ENCODE data around the gene STEAP2. TPM values are rescaled to one million over a fixed set of nuclear protein-coding genes. Genes with fewer than 3 reads are reported as not detected.

STEAP2 gene
- total RNA-seq, 1 experiment from 2014 or later = 13.4 TPM

DNA sequence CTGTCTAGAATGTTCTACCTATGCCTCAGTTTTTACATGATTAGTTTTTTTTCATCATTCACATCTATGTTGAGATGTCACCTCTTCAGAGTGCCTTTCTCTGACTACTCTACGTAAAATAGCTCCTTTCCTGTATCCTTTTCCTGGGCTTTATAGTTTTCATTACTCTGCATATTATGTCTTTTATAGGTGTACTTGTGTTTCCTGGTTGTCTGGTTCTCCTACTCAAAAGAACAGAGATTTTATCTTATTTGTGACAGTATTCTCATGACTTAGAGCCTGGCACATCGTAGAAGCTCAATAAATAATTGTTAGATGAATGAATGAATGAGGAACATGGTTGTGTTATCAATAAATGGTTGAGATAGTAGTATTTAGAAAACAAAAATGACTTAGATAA lies 39.4 kb upstream of the STEAP2 start:
- Histone ChIP-seq H3K79me2 (ENCODE audit: insufficient read depth, low read length) (no peaks in the 10 kb centered on the region), H3K9me2 (ENCODE audit: insufficient read depth) (no peaks in the 10 kb centered on the region), H4K20me1 (ENCODE audit: insufficient read depth) (no peaks in the 10 kb centered on the region), H3K27ac (ENCODE audit: low read depth, low read length) (no peak overlapping the region), H3K27me3 (ENCODE audit: insufficient read depth, low read length) (no peaks in the 10 kb centered on the region), H3K9me3 (ENCODE audit: control insufficient read depth in 1 of 2, insufficient read depth in 1 of 2, low read depth in 1 of 2, low read length in 2 of 2) (peaks cover 14% of the 10 kb centered on the region in 2 experiments), H3K4me3 (replicated peaks in 1 of 2; ENCODE audit: low read depth in 1 of 2, low read length in 2 of 2) (no peak overlapping the region), H3K4me1 (ENCODE audit: control insufficient read depth in 1 of 2, insufficient read depth in 2 of 2, low read length in 2 of 2) (peaks cover 0 to 1% of the 10 kb centered on the region in 2 experiments; a peak in 2 of 4 replicates), H3K36me3 (ENCODE audit: control insufficient read depth in 1 of 2, insufficient read depth in 2 of 2, low read length in 2 of 2) (no peaks in the 10 kb centered on the region), H3K4me2 (ENCODE audit: low read length) (no peak overlapping the region), H3K9ac (ENCODE audit: low read length) (no peak overlapping the region), H2AFZ (ENCODE audit: low read depth, low read length, poor library complexity, severe bottlenecking) (no peak overlapping the region)
- intact Hi-C loops (cut with micrococcal nuclease) = no loop called here
- no peak for ATAC-seq
- BruUV-seq (replicated peaks) = no TSS peak
- TF ChIP-seq, protein P1, sequence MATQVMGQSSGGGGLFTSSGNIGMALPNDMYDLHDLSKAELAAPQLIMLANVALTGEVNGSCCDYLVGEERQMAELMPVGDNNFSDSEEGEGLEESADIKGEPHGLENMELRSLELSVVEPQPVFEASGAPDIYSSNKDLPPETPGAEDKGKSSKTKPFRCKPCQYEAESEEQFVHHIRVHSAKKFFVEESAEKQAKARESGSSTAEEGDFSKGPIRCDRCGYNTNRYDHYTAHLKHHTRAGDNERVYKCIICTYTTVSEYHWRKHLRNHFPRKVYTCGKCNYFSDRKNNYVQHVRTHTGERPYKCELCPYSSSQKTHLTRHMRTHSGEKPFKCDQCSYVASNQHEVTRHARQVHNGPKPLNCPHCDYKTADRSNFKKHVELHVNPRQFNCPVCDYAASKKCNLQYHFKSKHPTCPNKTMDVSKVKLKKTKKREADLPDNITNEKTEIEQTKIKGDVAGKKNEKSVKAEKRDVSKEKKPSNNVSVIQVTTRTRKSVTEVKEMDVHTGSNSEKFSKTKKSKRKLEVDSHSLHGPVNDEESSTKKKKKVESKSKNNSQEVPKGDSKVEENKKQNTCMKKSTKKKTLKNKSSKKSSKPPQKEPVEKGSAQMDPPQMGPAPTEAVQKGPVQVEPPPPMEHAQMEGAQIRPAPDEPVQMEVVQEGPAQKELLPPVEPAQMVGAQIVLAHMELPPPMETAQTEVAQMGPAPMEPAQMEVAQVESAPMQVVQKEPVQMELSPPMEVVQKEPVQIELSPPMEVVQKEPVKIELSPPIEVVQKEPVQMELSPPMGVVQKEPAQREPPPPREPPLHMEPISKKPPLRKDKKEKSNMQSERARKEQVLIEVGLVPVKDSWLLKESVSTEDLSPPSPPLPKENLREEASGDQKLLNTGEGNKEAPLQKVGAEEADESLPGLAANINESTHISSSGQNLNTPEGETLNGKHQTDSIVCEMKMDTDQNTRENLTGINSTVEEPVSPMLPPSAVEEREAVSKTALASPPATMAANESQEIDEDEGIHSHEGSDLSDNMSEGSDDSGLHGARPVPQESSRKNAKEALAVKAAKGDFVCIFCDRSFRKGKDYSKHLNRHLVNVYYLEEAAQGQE (IDR thresholded peaks at IDR 0.05; ENCODE audit: low read depth) = no peak
- TF ChIP-seq EZH2phosphoT487 (IDR thresholded peaks at IDR 0.05; ENCODE audit: borderline replicate concordance) (no peak), SP1 (IDR thresholded peaks at IDR 0.05; ENCODE audit: low read depth) (no peak), EZH2 (IDR thresholded peaks at IDR 0.05) (no peak), CEBPB (IDR thresholded peaks at IDR 0.05; ENCODE audit: low read depth) (no peak), SIN3A (IDR thresholded peaks at IDR 0.05; ENCODE audit: low read depth) (no peak), FOSL1 (IDR thresholded peaks at IDR 0.05; ENCODE audit: low read depth) (no peak), POLR2AphosphoS5 (IDR thresholded peaks at IDR 0.05; ENCODE audit: low read depth, low read length) (no peak), ZFX (IDR thresholded peaks at IDR 0.05) (no peak), ELF1 (IDR thresholded peaks at IDR 0.05; ENCODE audit: borderline replicate concordance, low read depth) (no peak), SRF (IDR thresholded peaks at IDR 0.05; ENCODE audit: low read depth) (no peak), RAD21 (IDR thresholded peaks at IDR 0.05; ENCODE audit: low read depth) (no peak), CBX3 (IDR thresholded peaks at IDR 0.05; ENCODE audit: low read depth) (no peak), POLR2A (IDR thresholded peaks at IDR 0.05; ENCODE audit: borderline replicate concordance, extremely low read depth, insufficient read depth, insufficient read length) (no peak)
- ChIA-PET CTCF (no interaction called here), POLR2A (no interaction called here), RAD21 (ENCODE audit: low non-redundant PET in 1 of 2, low total read pairs in 2 of 2, uncharacterized antibody in 2 of 2, unreplicated experiment in 2 of 2) (no interaction called here)
- DNase-seq (ENCODE audit: low read depth, low spot score) = no peak

Measured in HCT116 (cell line).